ENCODE data around the gene SLC25A23.

Gene SLC25A23

GRCh38 chr19:6480848-6481415, 21.3 kb upstream of the SLC25A23 start:
- no peak for DNase-seq

GRCh38 chr19:6479836-6480398, 20.3 kb upstream of the SLC25A23 start:
- no peak for DNase-seq

- DNase-seq, result no peak
These were observed 19.2 kb upstream of the SLC25A23 start for GRCh38 chr19:6478815-6479214.

GRCh38 chr19:6476896-6477431, 17.4 kb upstream of the SLC25A23 start:
- DNase-seq, result no peak

GRCh38 chr19:6476155-6476895, 16.7 kb upstream of the SLC25A23 start:
- DNase-seq, result peak; percentile 66

GRCh38 chr19:6475321-6476108, 15.9 kb upstream of the SLC25A23 start:
- no peak for DNase-seq

- no peak for DNase-seq
These were observed 14.1 kb upstream of the SLC25A23 start for GRCh38 chr19:6473647-6474046.

- no peak for DNase-seq
These were observed 13.1 kb upstream of the SLC25A23 start for GRCh38 chr19:6472713-6473112.

GRCh38 chr19:6471076-6471475, 11.5 kb upstream of the SLC25A23 start:
- no peak for DNase-seq

- no peak for DNase-seq
These were observed 10.6 kb upstream of the SLC25A23 start for GRCh38 chr19:6470173-6470572.

- DNase-seq, result no peak
These were observed 7.8 kb upstream of the SLC25A23 start for GRCh38 chr19:6467384-6467783.

GRCh38 chr19:6466526-6467248, 7.1 kb upstream of the SLC25A23 start:
- no peak for DNase-seq

GRCh38 chr19:6465663-6466062, 6.1 kb upstream of the SLC25A23 start:
- no peak for DNase-seq

- no peak for DNase-seq
These were observed 5.4 kb upstream of the SLC25A23 start for GRCh38 chr19:6465006-6465405.

GRCh38 chr19:6464070-6464873, 4.7 kb upstream of the SLC25A23 start, which contains the start of gene CRB3:
CRB3 (plus strand) TSS chr19:6464271; CDS start chr19:6464702, 431 bp downstream.
- DNase-seq, result peak; percentile 66

GRCh38 chr19:6460099-6460884, 700 bp upstream of the SLC25A23 start:
- DNase-seq, result peak; percentile 97

- DNase-seq, result no peak
These were observed 814 bp downstream of the SLC25A23 start for GRCh38 chr19:6458695-6459261.

GRCh38 chr19:6457958-6458694, 1.5 kb downstream of the SLC25A23 start:
- DNase-seq, result no peak

GRCh38 chr19:6455924-6456323, 3.7 kb downstream of the SLC25A23 start:
- DNase-seq, result no peak

All from activated CD4-positive, alpha-beta T cell treated with anti-CD3 and anti-CD28 coated beads, Interleukin-2, amount 50 U/mL, for 1 hour (primary cell).